ENCODE measurements around the gene KCNIP2.

DNA sequence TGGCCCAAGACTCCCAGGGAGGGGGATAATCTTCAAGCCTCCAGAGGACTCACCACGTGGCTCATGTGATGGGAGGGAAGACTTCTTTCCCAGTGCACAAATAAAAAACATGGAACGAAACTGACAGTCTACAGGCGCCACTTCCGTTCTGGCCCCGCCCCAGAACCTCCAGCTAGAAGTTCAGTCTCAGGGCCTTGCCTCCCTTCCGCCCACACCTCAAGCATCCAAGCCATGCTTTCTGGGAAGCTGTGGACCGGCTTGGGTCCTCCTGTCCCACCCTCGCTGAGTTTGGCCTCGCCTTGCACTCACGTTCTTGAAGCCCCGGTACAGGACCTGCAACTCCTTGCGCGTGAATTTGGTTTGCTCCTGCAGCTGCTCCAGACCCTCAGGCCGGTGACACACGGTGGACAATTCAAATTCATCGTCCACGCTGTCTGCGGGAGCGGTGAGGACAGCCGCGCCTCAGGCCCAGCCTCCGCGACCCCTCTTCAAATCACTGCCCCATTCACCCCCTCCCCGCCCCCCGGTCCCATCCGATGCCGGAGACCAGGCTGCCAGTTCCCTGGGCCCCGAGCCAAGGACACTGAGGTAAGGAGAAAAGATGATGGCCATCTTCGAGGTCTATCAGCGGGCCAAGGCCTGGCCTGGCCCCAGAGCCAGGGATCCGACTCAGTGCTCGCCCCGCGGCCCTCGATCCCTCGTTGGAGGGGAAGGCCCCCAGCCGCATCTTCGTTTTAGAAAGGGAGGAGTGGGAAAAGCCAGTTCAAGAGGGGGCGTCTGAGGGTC, 14.6 kb downstream of the KCNIP2 start:
- TF ChIP-seq, protein P1, sequence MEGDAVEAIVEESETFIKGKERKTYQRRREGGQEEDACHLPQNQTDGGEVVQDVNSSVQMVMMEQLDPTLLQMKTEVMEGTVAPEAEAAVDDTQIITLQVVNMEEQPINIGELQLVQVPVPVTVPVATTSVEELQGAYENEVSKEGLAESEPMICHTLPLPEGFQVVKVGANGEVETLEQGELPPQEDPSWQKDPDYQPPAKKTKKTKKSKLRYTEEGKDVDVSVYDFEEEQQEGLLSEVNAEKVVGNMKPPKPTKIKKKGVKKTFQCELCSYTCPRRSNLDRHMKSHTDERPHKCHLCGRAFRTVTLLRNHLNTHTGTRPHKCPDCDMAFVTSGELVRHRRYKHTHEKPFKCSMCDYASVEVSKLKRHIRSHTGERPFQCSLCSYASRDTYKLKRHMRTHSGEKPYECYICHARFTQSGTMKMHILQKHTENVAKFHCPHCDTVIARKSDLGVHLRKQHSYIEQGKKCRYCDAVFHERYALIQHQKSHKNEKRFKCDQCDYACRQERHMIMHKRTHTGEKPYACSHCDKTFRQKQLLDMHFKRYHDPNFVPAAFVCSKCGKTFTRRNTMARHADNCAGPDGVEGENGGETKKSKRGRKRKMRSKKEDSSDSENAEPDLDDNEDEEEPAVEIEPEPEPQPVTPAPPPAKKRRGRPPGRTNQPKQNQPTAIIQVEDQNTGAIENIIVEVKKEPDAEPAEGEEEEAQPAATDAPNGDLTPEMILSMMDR (IDR thresholded peaks at IDR 0.05), result no peak
- no peak for TF ChIP-seq POLR2A (IDR thresholded peaks at IDR 0.05)
